Measurements from ENCODE around the gene FTO. TPM values are rescaled to one million over a fixed set of nuclear protein-coding genes. Genes with fewer than 3 reads are reported as not detected.
A peak's percentile ranks its signal among the peaks of the same experiment; 100 is the strongest.

The FTO gene
- total and polyA plus RNA-seq, 2 of the 13 experiments (the other 11 are each of a cell fraction or from before 2014, with no cell fraction given), result 41.6 to 55.8 TPM

GRCh38 chr16:53744449-53744848 is 40.5 kb downstream of the FTO start (continued):
- TF ChIP-seq ZBTB20 (CRISPR knock-in tag; IDR thresholded peaks at IDR 0.05; ENCODE audit: borderline replicate concordance, low read depth), result peak; percentile 44; the same call in 1 of the 2 replicates
- TF ChIP-seq FOXP1 (IDR thresholded peaks at IDR 0.05), result no peak
- TF ChIP-seq FOXP1 (CRISPR knock-in tag; IDR thresholded peaks at IDR 0.05), result peak; percentile 85
- peak; percentile 94 for TF ChIP-seq FOSL2 (CRISPR knock-in tag; IDR thresholded peaks at IDR 0.05)
- no peak for TF ChIP-seq HMGXB4 (CRISPR knock-in tag; IDR thresholded peaks at IDR 0.05; ENCODE audit: borderline replicate concordance in 1 of 2, low read depth in 1 of 2)

GRCh38 chr16:53745086-53745485 is 41.1 kb downstream of the FTO start:
- Histone ChIP-seq H3K79me2 (ENCODE audit: insufficient read depth, low read length) (peaks cover 33% of the 10 kb centered on the region), H3K27ac (ENCODE audit: extremely low read length, insufficient read depth, low read length) (no peak overlapping the region), H3K9ac (ENCODE audit: insufficient read depth, low read depth, low read length) (no peak overlapping the region), H3K27me3 (ENCODE audit: control insufficient read depth in 1 of 2, insufficient read depth in 2 of 2, low read length in 2 of 2) (no peaks in the 10 kb centered on the region), H3K9me3 (ENCODE audit: low read length) (peaks cover 4% of the 10 kb centered on the region; the same call in 1 of the 2 replicates), H2AFZ (ENCODE audit: low read length) (no peak overlapping the region), H4K20me1 (ENCODE audit: insufficient read depth, low read length) (no peaks in the 10 kb centered on the region), H3K4me3 (replicated peaks in 1 of 3; ENCODE audit: insufficient read depth in 1 of 3, low read depth in 2 of 3, low read length in 3 of 3) (no peak overlapping the region), H3K36me3 (replicated peaks in 1 of 2; ENCODE audit: control insufficient read depth in 1 of 2, insufficient read depth in 2 of 2, low read length in 2 of 2) (no peaks in the 10 kb centered on the region), H3K4me1 (ENCODE audit: insufficient read depth, low read length) (peaks cover 45% of the 10 kb centered on the region), H3K4me2 (ENCODE audit: low read depth, low read length) (no peak overlapping the region)
- TF ChIP-seq PHB2 (IDR thresholded peaks at IDR 0.05; ENCODE audit: partially characterized antibody), result no peak
- no peak for TF ChIP-seq MAFK (conservative IDR thresholded peaks at IDR 0.05 in 1 of 2, IDR thresholded peaks at IDR 0.05 in 1 of 2; ENCODE audit: low read length in 2 of 2)
- TF ChIP-seq ISL2 (CRISPR knock-in tag; IDR thresholded peaks at IDR 0.05), result no peak
- no peak for TF ChIP-seq POGK (CRISPR knock-in tag; conservative IDR thresholded peaks at IDR 0.05)
- TF ChIP-seq PAWR (CRISPR knock-in tag; IDR thresholded peaks at IDR 0.05; ENCODE audit: borderline replicate concordance), result no peak
- intact Hi-C loops (cut with micrococcal nuclease; ENCODE audit: unreplicated experiment), result no loop called here
- ATAC-seq (no peak), DNase-seq (ENCODE audit: low spot score) (no peak), FAIRE-seq (no peak)
- 87% methylated on average over 3 of the region's 3 CpGs for WGBS (ENCODE audit: low lambda C conversion rate)
- in situ Hi-C loops (cut with HindIII; ENCODE audit: extremely low pct_ligation_motif_present, low pct_unique_long_range_greater_than_20kb), result no loop called here
- no TSS peak for BruUV-seq (replicated peaks)
- POLR2A ChIA-PET, result interaction anchor here (1.4 kb wide), 1 partner anchor 9 kb away, joined by 6 read pairs; no protein-coding TSS in a partner anchor
- CTCF ChIA-PET (ENCODE audit: low intra/inter-chr PET ratio, low total read pairs), result no interaction called here
